Stimulated activated CD8-positive, alpha-beta memory T cell treated with anti-CD3 and anti-CD28 coated beads, Interleukin-12 subunit alpha, Interleukin-12 subunit beta, amount 100 ng/mL, for 24 hours (primary cell): ENCODE results near the gene ANKRD53.
"Not testable (repeated sequence)": the region's sequence is repeated elsewhere in the genome, so short reads cannot be mapped to it uniquely, and the experiment has no call there.

Experiments used
- DNase-seq: peaks from one replicate; pipeline ENCODE4 v3.0.0-alpha.2; 2020; ENCODE audit errors: extremely low read depth

ANKRD53 gene

GRCh38 chr2:70990216-70990615 lies 11.8 kb downstream of the ANKRD53 start:
- DNase-seq: no peak

- no peak for DNase-seq
These were observed 12.7 kb downstream of the ANKRD53 start for GRCh38 chr2:70991142-70991541.

- DNase-seq: no peak
These were observed 13.3 kb downstream of the ANKRD53 start for GRCh38 chr2:70991742-70992141.

GRCh38 chr2:70992945-70993853 lies 14.8 kb downstream of the ANKRD53 start:
- no peak for DNase-seq

GRCh38 chr2:70994009-70994698 lies 15.7 kb downstream of the ANKRD53 start:
- DNase-seq: no peak

GRCh38 chr2:70994699-70995425 lies 16.4 kb downstream of the ANKRD53 start, which contains the start of gene TEX261:
TEX261 (minus strand) TSS chr2:70994873; CDS start chr2:70994757, 116 bp downstream.
- peak; percentile 78 for DNase-seq

- no peak for DNase-seq
These were observed 16.9 kb downstream of the ANKRD53 start for GRCh38 chr2:70995426-70995729.

- DNase-seq: not testable (repeated sequence)
These were observed 20.5 kb downstream of the ANKRD53 start for GRCh38 chr2:70998885-70999284.

- no peak for DNase-seq
These were observed 20.9 kb downstream of the ANKRD53 start for GRCh38 chr2:70999362-70999761.

- not testable (repeated sequence) for DNase-seq
These were observed 21.5 kb downstream of the ANKRD53 start for GRCh38 chr2:70999931-71000330.

GRCh38 chr2:71000780-71001591 lies 22.6 kb downstream of the ANKRD53 start:
- peak; percentile 60 for DNase-seq

GRCh38 chr2:71001592-71001927 lies 23.1 kb downstream of the ANKRD53 start:
- DNase-seq: no peak

GRCh38 chr2:71001981-71002570 lies 23.6 kb downstream of the ANKRD53 start:
- no peak for DNase-seq

- no peak for DNase-seq
These were observed 25.0 kb downstream of the ANKRD53 start for GRCh38 chr2:71003396-71003795.

GRCh38 chr2:71003966-71004755 lies 25.7 kb downstream of the ANKRD53 start:
- no peak for DNase-seq

- no peak for DNase-seq
These were observed 26.4 kb downstream of the ANKRD53 start for GRCh38 chr2:71004857-71005256.

GRCh38 chr2:71005271-71006202 lies 27.1 kb downstream of the ANKRD53 start:
- DNase-seq: no peak

GRCh38 chr2:71006323-71006722 lies 27.9 kb downstream of the ANKRD53 start:
- DNase-seq: no peak
